Amygdala (tissue), 56 donors: ENCODE data around the gene SLC2A8.

ENCODE experiments used
- DNase-seq, 56 donors: peaks; one replicate each; lab custom pipeline; 2025; lab: John Stamatoyannopoulos, UW

SLC2A8 gene

GRCh38 chr9:127398715-127399400, 1.9 kb downstream of the SLC2A8 start:
- no peak for DNase-seq

- DNase-seq = no peak
These were observed 2.8 kb downstream of the SLC2A8 start for GRCh38 chr9:127399736-127400269.

- DNase-seq = peak in 14 of 56 donors; percentile 18 to 69 (median 38)
These were observed 5.6 kb downstream of the SLC2A8 start for GRCh38 chr9:127402401-127403090.

GRCh38 chr9:127403507-127404192, 6.7 kb downstream of the SLC2A8 start:
- DNase-seq = no peak

- no peak for DNase-seq
These were observed 7.7 kb downstream of the SLC2A8 start for GRCh38 chr9:127404631-127405030.

- DNase-seq = no peak
These were observed 8.6 kb downstream of the SLC2A8 start for GRCh38 chr9:127405344-127406125.

GRCh38 chr9:127406799-127407491, 10.0 kb downstream of the SLC2A8 start:
- DNase-seq = no peak

- no peak for DNase-seq
These were observed 10.5 kb downstream of the SLC2A8 start for GRCh38 chr9:127407492-127407843.

GRCh38 chr9:127411122-127411521, 14.2 kb downstream of the SLC2A8 start:
- no peak for DNase-seq

- DNase-seq = no peak
These were observed 18.2 kb downstream of the SLC2A8 start for GRCh38 chr9:127415141-127415540.

- DNase-seq = no peak
These were observed 18.7 kb downstream of the SLC2A8 start for GRCh38 chr9:127415657-127416056.

GRCh38 chr9:127417131-127418036, 20.4 kb downstream of the SLC2A8 start:
- DNase-seq = peak in 2 of 56 donors; percentile 19 to 20

GRCh38 chr9:127418037-127418471, 21.1 kb downstream of the SLC2A8 start:
- DNase-seq = peak in 1 of 56 donors; percentile 3

- DNase-seq = no peak
These were observed 22.4 kb downstream of the SLC2A8 start for GRCh38 chr9:127419348-127419747.

GRCh38 chr9:127421057-127421456, 24.1 kb downstream of the SLC2A8 start:
- no peak for DNase-seq

- DNase-seq = no peak
These were observed 25.3 kb downstream of the SLC2A8 start for GRCh38 chr9:127422133-127422782.

GRCh38 chr9:127422787-127423186, 25.8 kb downstream of the SLC2A8 start:
- DNase-seq = no peak

GRCh38 chr9:127423476-127423933, 26.5 kb downstream of the SLC2A8 start:
- no peak for DNase-seq
